ENCODE results near the gene MOBP. TPM values are rescaled to one million over a fixed set of nuclear protein-coding genes. Genes with fewer than 3 reads are reported as not detected.

The MOBP gene
- total and polyA plus RNA-seq, 4 donors = not detected

- peaks cover 0 to 2% (median 0%) of the 10 kb centered on the region in 4 donors for H3K4me1 ChIP-seq (ENCODE audit: control insufficient read depth in 4 of 4, insufficient read depth in 4 of 4, low read length in 3 of 4)
- no peaks in the 10 kb centered on the region for H3K36me3 ChIP-seq (ENCODE audit: control insufficient read depth in 4 of 4, insufficient read depth in 3 of 4, low read depth in 1 of 4, low read length in 3 of 4)
- WGBS = 73% methylated on average over 5 of the region's 5 CpGs
- no peak overlapping the region for H3K4me3 ChIP-seq (ENCODE audit: low read depth in 1 of 3, low read length in 3 of 3)
- DNase-seq (ENCODE audit: low spot score) = no peak
- TF ChIP-seq YY1 (IDR thresholded peaks at IDR 0.05) (no peak), NR2F2 (IDR thresholded peaks at IDR 0.05) (no peak), REST (IDR thresholded peaks at IDR 0.05) (no peak), HNF4A (conservative IDR thresholded peaks at IDR 0.05) (no peak), GABPA (IDR thresholded peaks at IDR 0.05 in 1 of 2, conservative IDR thresholded peaks at IDR 0.05 in 1 of 2) (no peak), TAF1 (conservative IDR thresholded peaks at IDR 0.05) (no peak), RXRA (IDR thresholded peaks at IDR 0.05) (no peak)
- TF ChIP-seq, protein P1, sequence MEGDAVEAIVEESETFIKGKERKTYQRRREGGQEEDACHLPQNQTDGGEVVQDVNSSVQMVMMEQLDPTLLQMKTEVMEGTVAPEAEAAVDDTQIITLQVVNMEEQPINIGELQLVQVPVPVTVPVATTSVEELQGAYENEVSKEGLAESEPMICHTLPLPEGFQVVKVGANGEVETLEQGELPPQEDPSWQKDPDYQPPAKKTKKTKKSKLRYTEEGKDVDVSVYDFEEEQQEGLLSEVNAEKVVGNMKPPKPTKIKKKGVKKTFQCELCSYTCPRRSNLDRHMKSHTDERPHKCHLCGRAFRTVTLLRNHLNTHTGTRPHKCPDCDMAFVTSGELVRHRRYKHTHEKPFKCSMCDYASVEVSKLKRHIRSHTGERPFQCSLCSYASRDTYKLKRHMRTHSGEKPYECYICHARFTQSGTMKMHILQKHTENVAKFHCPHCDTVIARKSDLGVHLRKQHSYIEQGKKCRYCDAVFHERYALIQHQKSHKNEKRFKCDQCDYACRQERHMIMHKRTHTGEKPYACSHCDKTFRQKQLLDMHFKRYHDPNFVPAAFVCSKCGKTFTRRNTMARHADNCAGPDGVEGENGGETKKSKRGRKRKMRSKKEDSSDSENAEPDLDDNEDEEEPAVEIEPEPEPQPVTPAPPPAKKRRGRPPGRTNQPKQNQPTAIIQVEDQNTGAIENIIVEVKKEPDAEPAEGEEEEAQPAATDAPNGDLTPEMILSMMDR (IDR thresholded peaks at IDR 0.05; ENCODE audit: low read depth, low read length, missing input control) = no peak
- TF ChIP-seq, protein P2, sequence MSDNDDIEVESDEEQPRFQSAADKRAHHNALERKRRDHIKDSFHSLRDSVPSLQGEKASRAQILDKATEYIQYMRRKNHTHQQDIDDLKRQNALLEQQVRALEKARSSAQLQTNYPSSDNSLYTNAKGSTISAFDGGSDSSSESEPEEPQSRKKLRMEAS (IDR thresholded peaks at IDR 0.05) = no peak
- TF ChIP-seq, protein P3, sequence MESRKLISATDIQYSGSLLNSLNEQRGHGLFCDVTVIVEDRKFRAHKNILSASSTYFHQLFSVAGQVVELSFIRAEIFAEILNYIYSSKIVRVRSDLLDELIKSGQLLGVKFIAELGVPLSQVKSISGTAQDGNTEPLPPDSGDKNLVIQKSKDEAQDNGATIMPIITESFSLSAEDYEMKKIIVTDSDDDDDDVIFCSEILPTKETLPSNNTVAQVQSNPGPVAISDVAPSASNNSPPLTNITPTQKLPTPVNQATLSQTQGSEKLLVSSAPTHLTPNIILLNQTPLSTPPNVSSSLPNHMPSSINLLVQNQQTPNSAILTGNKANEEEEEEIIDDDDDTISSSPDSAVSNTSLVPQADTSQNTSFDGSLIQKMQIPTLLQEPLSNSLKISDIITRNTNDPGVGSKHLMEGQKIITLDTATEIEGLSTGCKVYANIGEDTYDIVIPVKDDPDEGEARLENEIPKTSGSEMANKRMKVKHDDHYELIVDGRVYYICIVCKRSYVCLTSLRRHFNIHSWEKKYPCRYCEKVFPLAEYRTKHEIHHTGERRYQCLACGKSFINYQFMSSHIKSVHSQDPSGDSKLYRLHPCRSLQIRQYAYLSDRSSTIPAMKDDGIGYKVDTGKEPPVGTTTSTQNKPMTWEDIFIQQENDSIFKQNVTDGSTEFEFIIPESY (IDR thresholded peaks at IDR 0.05) = no peak
- H3K27me3 ChIP-seq (ENCODE audit: control insufficient read depth in 4 of 4, insufficient read depth in 4 of 4, low read length in 3 of 4) = no peaks in the 10 kb centered on the region
- no peaks in the 10 kb centered on the region for H3K9me3 ChIP-seq (ENCODE audit: control insufficient read depth in 4 of 4, low read length in 3 of 4)
- no peak overlapping the region for H3K27ac ChIP-seq (ENCODE audit: low read depth in 1 of 2, low read length in 2 of 2)
- no peak overlapping the region for H3K9ac ChIP-seq (ENCODE audit: low read depth in 1 of 2, low read length in 2 of 2)
Observed at GRCh38 chr3:39434574-39434973, 32.9 kb upstream of the MOBP start.

- no peak overlapping the region for H3K27ac ChIP-seq (ENCODE audit: low read depth in 1 of 2, low read length in 2 of 2)
- DNase-seq (ENCODE audit: low spot score) = no peak
- no peak for TF ChIP-seq SP1 (IDR thresholded peaks at IDR 0.05)
- no peak for TF ChIP-seq EGR1 (IDR thresholded peaks at IDR 0.05; ENCODE audit: low read depth in 2 of 2)
- TF ChIP-seq HNF4G (IDR thresholded peaks at IDR 0.05) = no peak
- no peak for TF ChIP-seq GABPA (IDR thresholded peaks at IDR 0.05 in 1 of 2, conservative IDR thresholded peaks at IDR 0.05 in 1 of 2)
- TF ChIP-seq REST (IDR thresholded peaks at IDR 0.05) = no peak
- no peak for TF ChIP-seq FOXA2 (IDR thresholded peaks at IDR 0.05)
- TF ChIP-seq, protein P3 (IDR thresholded peaks at IDR 0.05) = no peak
- TF ChIP-seq, protein P2 (IDR thresholded peaks at IDR 0.05) = no peak
- no peak for TF ChIP-seq JUND (IDR thresholded peaks at IDR 0.05)
- TF ChIP-seq TAF1 (conservative IDR thresholded peaks at IDR 0.05) = no peak
- TF ChIP-seq NR2F2 (IDR thresholded peaks at IDR 0.05) = no peak
- TF ChIP-seq, protein P4, sequence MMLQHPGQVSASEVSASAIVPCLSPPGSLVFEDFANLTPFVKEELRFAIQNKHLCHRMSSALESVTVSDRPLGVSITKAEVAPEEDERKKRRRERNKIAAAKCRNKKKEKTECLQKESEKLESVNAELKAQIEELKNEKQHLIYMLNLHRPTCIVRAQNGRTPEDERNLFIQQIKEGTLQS (IDR thresholded peaks at IDR 0.05) = no peak
- H3K4me1 ChIP-seq (ENCODE audit: control insufficient read depth in 4 of 4, insufficient read depth in 4 of 4, low read length in 3 of 4) = peaks cover 0 to 2% (median 0%) of the 10 kb centered on the region in 4 donors
- no peaks in the 10 kb centered on the region for H3K27me3 ChIP-seq (ENCODE audit: control insufficient read depth in 4 of 4, insufficient read depth in 4 of 4, low read length in 3 of 4)
- 77% methylated on average over 1 of the region's 1 CpG for WGBS
- no peak overlapping the region for H3K9ac ChIP-seq (ENCODE audit: low read depth in 1 of 2, low read length in 2 of 2)
- no peaks in the 10 kb centered on the region for H3K9me3 ChIP-seq (ENCODE audit: control insufficient read depth in 4 of 4, low read length in 3 of 4)
- H3K36me3 ChIP-seq (ENCODE audit: control insufficient read depth in 4 of 4, insufficient read depth in 3 of 4, low read depth in 1 of 4, low read length in 3 of 4) = no peaks in the 10 kb centered on the region
- no peak overlapping the region for H3K4me3 ChIP-seq (ENCODE audit: low read depth in 1 of 3, low read length in 3 of 3)
Observed at GRCh38 chr3:39435006-39435748, 32.3 kb upstream of the MOBP start.
